Ishikawa (cell line): Measurements from ENCODE around the gene NSD2.

Source experiments
- CREB1 ChIP-seq: IDR thresholded peaks from 2 replicates; pipeline ENCODE4 v1.6.1; 2012; ENCODE audit warnings: low read depth
- EP300 ChIP-seq: IDR thresholded peaks from 2 replicates; pipeline ENCODE4 v1.6.1; 2012; ENCODE audit warnings: borderline replicate concordance
- NFIC ChIP-seq: IDR thresholded peaks from 2 replicates; pipeline ENCODE4 v1.6.1; 2012
- RAD21 ChIP-seq: IDR thresholded peaks from 2 replicates; pipeline ENCODE4 v1.6.1; 2012; ENCODE audit warnings: low read depth
- YY1 ChIP-seq: IDR thresholded peaks from 2 replicates; pipeline ENCODE4 v1.6.1; 2012; ENCODE audit warnings: low read depth

GRCh38 chr4:1868293-1868692 is 2.9 kb upstream of the NSD2 start:
- TF ChIP-seq RAD21, result no peak
- TF ChIP-seq CREB1, result no peak
- no peak for TF ChIP-seq NFIC
- no peak for TF ChIP-seq YY1
- TF ChIP-seq EP300, result no peak
